Dermis blood vessel endothelial cell (primary cell): ENCODE data around the gene HSD3B1. TPM values are rescaled to one million over a fixed set of nuclear protein-coding genes. Genes with fewer than 3 reads are reported as not detected.
"Not testable (repeated sequence)": the region's sequence is repeated elsewhere in the genome, so short reads cannot be mapped to it uniquely, and the experiment has no call there.

Source experiments
- DNase-seq: peaks from one replicate; pipeline ENCODE4 v3.0.0; 2010
- total RNA-seq: library from RNA; depleted of rRNA; stranded (reverse); fragments of >200 nt; gene quantifications from 2 replicates; pipeline ENCODE4 v1.2.3, GENCODE V29; 2014

Gene HSD3B1
- total RNA-seq, 1 donor from 2014 or later = not detected

DNA sequence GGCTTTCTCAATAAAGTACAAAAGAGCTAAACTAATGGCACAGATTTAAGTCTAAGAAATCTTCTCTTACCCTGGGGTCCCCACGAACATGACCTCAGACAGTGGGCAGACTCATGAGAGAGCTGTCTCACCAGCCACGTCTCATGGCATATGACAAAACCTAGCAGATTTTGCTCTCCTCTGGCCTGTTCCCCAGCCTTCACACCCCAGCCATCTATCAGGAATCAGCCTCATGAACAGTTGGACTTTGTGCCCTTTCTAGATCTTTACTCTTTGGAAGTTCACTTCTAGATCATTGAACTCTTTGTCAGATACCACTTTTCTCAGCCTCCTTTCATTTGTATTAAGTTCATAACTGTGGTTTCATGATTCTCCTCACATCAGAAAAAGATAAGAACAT lies 14.2 kb upstream of the HSD3B1 start:
- no peak for DNase-seq

DNA sequence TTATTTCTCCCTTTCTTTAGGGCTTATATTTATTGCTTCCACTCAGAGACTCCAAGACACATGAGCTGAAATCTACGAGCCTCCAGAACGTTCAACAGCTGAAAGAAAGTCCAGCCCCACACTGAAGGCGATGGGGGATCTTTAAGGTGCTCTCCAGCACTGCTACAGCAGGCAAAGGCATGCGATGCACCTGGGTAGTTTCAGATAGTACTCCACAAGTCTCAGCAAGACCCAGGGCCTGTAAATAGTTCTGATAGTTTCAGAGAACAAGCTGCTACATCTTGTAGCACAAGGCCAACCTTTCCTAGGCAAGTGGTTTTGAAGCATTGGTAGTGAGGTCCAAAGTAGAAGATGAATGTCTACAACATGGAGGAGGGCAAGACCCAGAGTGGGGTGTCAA lies 2.2 kb upstream of the HSD3B1 start:
- DNase-seq = no peak

DNA sequence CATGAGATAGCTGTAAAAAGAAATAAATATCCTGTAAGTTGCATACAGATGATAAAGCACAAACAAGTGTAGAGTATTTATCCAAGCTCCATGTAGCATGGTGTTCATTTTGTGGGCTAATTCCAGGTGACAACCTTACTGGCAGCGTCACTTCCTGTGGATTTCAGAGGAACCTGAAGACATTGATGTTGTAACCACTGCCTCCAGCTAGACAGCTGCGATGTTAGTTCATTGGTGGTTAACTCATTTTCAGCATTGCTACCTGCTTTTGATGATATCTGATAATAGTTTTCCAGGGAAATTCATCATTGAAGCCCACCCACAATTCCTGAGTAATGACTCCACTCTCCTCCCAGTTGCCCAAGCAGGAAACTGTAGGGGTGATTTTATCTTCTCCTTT lies 3.0 kb downstream of the HSD3B1 start:
- no peak for DNase-seq

DNA sequence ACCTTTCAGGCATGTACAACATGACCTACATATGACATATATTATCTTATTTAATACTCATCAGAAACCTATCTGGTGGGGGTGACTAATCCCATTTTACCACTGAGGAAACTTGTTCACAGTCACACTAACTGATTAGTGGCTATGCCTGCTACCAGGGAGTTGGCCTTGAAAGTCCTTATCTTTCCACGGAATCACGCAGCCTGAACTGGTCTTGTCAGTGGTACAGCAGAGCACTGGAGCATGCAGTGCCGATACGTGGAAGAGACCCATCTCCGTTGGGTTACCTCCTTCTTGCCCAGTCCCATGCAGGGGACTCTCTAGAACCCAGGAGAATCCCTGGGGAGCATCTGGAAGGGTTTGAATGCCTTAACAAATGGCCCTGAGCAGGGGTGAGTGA lies 8.2 kb downstream of the HSD3B1 start:
- DNase-seq = no peak

DNA sequence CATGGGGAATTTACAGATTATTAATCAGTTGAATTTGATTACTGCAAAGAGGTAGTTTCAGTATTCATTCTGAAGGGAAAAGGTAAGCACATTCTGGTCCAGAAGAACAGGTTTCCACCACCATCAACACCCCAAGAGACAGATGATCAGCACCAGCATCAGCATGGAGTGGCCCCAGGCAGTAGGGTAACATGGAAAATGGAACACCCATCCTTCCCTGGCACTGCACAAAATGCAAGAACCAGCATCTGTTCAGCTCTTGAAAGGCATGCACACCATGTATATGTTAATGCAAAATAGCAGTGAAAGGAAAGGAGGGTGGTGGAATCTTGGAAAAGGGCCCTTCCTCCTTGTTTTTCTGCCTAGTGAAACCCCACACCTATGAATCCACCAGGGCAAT lies 9.2 kb downstream of the HSD3B1 start:
- no peak for DNase-seq

DNA sequence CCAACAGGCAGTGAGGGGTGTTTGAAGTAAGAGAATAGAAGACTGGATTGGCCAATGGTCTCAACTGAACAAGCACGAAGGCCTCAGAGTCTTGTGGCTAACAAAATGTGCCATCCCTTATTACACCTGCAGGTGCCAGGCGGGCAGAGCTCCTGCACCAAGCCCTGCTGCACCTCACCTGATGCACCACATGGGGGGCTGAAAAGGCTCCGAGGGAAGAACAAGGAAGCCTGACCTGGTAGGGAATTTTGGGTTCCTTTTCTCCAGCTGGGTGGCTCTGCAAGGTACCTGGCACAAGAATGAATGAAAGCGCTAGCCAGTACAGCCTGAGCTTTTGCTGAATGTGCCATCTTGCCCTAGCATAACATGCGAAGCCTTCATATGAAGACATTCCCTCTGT lies 9.7 kb downstream of the HSD3B1 start:
- no peak for DNase-seq

DNA sequence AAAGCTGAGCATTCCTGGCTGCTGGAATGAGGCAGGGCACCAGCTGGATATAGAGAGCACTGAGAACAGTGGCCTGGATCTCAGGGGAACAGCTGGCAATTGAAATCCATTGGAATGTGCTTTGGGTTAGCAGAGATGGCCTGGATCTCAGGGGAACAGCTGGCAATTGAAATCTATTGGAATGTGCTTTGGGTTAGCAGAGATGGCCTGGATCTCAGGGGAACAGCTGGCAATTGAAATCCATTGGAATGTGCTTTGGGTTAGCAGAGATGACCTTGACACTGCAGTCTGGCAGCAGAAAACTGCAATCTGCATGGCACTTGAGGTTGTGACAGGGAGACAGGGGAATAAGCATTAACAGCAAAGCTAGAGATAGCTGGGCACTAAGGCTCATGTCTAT lies 10.7 kb downstream of the HSD3B1 start:
- not testable (repeated sequence) for DNase-seq

DNA sequence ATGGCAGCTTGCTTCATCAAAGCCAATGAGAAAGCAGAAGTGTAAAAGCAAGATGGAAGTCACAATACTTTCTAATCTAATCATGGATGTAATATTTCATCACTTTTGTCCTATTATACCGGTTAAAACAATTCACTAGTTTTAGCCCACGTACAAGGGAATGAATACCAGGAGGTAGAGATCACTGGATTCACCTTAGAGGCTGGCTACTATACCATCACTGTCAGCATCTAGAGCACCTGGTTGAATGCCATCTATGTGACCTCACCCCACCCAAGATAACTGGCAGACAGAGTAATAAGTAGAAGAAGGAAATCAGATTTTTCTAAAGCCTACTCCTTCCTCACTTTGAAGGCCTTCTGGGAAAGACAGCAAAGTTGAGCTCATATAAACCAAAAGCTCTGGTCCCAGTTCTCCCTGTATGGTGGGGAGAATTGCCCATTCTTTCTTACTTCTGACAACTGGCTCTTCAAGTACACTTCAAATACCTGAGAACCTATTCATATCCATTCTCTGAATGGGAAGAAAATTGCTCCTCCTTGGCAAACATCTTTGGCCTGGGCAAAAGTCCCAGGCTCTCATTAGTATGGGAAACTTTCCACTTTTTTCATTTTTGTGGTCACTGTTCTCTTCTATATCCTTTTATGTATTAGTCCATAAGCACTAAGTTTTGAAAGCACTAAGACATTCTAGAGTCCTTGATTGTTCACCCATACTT lies 24.8 kb downstream of the HSD3B1 start:
- DNase-seq = no peak

DNA sequence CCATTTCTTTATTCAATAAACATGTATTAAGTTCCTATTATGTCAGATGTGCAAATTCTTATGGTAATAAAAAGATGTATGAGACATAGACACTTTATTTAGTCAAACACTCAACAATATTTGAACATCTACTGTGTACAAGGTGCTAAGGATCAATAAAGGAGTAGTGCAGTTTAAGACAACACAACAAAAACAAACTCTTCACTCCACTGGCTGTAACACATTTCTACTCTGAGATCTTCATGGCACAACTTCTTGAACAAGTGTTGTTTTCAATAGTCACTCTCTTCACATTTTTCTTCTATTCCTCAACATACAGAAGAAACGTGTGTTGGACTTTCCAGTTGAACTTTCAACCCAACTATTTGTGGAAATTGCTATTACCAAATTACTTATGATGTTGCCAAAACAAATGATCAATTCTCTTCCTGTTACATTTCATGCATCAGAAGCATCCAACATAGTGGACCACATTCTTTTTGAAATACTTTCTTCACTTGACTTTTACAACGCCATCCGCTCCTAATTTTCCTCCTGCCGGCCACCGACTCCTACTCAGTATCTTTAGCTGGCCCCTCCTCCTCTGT lies 25.4 kb downstream of the HSD3B1 start:
- no peak for DNase-seq

DNA sequence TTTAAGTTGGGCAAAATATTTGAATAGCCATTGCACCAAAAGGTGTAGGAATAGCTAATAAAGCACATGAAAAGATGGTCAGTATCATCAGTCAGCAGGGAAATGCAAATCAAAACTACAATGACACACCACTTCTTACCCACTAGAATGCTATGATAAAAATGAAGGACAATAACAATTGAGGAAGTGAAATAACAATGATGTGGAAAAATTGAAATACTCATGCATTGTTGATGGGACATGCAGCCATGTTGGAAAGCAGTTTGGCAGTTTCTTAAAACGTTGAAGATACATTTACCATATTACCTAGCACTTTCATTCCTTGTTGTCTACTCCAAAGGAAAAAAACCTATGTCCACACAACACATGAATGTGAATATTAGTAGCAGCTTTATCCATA lies 28.4 kb downstream of the HSD3B1 start:
- DNase-seq = no peak

DNA sequence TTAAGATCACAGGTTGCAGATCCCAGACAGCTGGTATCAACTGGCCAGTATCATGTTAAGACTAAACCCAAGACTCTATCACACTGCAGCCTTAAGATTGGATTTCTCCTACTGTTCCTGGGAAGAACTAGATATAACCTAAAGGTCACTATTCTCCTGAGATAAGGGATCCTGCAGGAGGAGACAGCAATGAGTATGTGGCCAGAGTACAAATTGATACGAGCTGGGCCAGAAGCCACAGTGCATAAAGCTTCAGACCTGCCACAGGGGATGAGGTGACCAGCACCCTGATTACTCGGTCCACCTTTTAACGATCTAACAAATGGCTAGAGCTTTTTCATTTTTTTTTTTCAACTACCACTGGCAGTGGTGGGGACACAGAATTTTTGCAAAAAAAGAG lies 31.0 kb downstream of the HSD3B1 start:
- no peak for DNase-seq

DNA sequence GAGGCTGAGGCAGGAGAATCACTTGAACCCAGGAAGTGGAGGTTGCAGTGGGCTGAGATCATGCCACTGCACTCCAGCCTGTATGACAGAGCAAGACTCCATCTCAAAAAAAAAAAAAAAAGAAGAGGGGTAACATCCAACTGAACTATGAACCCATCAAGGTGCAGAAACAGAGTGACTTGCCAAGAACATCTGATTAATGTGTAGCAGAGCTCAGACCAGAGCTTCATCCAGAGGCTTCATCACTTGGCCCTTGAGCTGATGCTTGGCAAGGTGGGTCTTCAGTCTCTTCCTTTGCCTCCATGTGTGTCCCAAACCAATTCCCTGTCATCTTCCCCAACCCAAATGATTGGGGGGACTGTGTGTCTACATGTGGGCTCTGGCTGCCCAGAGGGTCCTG lies 32.6 kb downstream of the HSD3B1 start:
- DNase-seq = no peak

DNA sequence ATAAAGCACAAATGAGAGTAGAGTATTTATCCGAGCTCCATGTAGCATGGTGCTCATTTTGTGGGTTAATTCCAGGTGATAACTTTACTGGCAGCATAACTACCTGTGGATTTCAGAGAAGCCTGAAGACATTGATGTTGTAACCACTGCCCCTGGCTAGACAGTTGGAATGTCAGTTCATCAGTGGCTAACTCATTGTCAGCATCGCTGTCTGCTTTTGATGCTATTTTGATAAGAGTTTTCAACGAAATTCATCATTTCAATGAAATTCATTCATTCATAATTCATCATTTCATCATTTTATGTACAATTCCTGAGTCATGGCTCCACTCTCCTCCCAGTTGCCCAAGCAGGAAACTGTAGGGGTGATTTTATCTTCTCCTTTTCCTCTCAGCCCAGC lies 34.4 kb downstream of the HSD3B1 start:
- no peak for DNase-seq

DNA sequence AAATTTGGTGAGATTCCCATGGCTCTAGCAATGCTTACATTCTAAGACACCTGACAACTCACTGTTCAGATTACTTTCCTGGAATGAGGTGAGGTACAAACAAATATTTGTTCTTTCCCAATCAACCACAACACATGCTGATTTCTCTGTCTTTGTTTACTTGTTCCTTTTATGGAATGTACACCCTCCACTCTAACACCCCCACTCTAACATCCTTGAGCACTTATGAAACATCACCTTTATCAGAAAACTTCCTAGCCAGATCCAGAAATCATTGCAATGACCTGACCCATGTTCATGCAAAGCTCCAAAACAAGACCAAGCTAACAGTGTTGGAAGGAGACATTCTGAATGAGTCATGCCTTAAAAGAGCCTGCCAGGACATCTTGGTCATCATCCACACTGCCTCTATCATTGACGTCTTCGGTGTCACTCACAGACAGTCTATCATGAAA lies 35.5 kb downstream of the HSD3B1 start:
- DNase-seq = no peak

DNA sequence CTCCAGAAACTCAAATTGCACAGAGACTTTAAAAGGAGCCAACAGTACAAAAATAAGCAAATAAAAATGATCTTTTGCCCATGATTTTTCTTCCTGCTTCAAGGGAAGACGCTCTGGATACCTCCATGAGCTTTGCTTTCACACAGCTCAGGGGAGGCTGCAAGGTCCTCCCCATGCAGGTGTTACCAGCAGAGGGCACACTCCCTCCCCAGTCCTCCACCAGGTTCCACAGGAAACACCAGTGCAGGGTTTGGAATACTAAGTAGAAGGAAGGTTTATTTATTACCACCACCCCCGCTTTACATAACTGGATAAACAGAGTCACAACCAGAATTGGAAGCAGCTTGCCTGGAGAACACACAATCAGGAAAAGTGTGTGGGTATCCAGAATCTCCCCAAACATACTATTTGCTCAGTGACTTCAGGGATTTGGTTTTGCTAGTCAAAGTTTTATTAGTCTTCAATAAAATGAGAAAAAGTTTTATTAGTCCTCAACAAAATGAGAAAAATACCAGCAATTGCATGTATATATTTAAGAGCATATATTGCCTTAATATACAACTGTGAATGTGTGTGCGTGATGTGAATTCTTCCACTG lies 37.3 kb downstream of the HSD3B1 start:
- peak; percentile 16 for DNase-seq

DNA sequence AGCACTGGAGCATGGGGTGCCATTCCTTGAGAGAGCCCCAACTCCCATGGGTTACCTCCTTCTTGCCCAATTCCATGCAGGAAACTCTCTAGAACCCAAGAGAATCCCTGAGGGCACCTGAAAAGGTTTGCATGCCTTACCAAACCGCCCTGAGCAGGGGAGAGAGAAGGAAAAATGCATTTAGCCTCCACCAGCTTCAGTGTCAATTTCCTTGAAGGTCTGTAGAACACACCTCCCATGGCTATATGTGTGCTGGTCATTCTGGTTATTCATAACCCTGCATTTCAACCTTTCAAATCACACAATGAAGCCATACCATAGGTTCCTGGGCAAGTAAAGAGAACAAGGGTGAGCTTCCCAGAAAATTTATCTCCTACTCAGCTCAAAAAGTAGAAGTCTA lies 39.6 kb downstream of the HSD3B1 start:
- no peak for DNase-seq

DNA sequence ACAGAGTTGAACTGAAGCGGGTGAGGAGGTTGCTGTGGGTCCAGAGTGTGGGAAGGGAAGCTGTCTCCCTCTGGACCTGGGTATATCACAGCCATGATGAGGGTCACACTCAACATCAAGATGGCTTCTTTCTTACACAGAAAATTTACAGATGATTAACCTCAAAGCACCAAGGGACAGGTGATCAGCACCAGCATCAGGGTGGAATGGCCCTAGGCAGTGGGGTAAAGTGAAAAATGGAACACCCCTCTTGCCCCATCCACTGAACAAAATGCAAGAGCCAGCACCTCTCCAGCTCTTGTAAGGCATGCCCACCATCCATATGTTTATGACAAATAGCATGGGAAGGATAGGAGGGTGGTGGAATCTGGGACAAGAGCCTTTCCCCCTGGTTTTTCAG lies 40.3 kb downstream of the HSD3B1 start:
- DNase-seq = no peak

DNA sequence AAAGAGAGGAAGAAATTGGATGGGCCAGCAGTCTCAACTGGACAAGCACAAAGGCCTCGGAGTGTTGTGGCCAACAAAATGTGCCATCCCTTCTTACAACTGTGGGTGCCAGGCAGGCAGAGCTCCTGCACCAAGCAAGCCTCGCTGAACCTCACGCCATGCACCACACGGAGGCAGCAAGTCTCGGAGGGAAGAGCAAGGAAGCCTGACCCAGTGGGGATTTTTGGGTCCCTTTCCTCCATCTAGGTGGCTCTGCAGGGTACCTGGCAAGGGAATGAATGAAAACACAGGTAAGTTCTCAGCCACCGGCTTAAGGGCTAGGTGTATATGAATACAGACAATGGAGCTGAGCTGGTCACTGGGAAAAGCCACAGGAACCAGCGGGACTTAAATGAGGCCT lies 40.8 kb downstream of the HSD3B1 start:
- DNase-seq = no peak

DNA sequence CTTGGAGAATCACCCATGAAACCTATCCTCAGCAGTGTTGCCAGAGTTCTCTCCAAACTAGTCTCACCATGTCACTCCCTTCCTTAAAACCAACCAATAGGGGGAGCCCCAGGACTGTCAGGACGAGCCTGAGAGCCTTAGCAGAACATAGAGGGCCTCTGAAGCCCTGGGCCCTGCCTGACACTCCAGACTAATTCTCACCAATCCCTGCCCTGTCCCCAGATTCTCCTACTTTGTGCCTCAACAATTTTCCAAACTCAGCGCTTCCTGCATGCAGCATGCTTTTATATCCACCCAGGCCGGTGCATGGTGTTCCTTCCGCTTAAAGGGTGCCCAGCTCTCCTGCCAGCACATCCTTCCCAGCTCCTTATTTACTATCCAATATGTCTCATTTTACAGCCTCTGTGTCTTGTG lies 42.7 kb downstream of the HSD3B1 start:
- peak; percentile 81 for DNase-seq

DNA sequence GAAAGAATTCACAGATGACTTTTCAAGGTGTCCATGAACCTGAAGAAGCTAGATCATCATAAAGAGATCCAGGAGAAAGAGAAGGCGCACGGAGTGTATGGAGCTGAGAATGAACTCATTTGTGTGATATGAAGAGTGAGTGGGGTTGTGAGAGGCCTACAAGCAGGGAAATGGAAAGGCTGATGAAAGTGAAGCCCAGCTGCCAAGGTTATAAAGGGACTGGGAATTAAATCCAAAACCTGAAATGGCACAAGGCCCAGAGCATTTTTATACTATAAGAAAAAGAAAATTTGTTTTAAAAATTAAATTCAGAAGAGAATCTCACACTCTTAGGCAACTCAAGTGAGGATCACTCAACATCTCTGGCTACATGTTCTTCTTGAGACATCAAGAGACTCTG lies 43.4 kb downstream of the HSD3B1 start:
- DNase-seq = no peak

DNA sequence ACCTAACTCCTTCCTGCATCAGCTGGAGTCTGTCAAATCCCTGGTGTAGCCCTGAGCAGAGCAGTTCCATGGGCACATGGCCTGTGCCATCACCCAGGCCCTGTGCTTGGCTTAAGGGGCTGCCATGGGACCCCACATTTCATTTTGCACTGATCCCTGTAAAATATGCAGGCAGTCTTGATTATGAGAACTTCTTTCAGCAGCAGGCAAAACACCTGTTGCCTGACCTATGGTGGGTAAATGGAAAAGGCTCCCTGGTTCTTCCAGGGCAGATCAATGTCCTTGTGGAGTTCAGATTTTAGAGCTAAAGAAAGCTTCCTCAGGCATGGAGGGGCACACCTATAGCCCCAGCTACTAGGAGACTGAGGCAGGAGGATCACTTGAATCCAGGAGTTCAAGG lies 44.2 kb downstream of the HSD3B1 start:
- no peak for DNase-seq

DNA sequence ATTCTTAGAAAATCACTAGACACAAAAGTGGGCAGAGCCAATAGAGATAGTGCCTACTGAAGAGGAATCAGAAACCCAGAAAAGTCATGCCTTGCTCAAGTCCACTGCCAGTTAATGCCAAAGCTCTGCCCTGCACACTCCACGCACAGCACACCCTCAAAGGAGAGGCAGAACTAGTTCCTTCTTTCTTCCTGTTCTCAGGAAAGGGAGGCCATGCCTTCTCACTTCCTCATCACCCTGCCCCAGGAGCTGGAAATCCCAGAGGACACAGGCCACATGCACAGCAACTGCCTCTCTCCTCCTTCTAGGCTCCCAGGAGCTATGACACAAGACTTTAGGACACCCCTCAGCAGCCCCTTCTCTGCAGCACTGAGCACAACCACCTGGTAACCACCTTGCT lies 45.6 kb downstream of the HSD3B1 start:
- DNase-seq = not testable (repeated sequence)

DNA sequence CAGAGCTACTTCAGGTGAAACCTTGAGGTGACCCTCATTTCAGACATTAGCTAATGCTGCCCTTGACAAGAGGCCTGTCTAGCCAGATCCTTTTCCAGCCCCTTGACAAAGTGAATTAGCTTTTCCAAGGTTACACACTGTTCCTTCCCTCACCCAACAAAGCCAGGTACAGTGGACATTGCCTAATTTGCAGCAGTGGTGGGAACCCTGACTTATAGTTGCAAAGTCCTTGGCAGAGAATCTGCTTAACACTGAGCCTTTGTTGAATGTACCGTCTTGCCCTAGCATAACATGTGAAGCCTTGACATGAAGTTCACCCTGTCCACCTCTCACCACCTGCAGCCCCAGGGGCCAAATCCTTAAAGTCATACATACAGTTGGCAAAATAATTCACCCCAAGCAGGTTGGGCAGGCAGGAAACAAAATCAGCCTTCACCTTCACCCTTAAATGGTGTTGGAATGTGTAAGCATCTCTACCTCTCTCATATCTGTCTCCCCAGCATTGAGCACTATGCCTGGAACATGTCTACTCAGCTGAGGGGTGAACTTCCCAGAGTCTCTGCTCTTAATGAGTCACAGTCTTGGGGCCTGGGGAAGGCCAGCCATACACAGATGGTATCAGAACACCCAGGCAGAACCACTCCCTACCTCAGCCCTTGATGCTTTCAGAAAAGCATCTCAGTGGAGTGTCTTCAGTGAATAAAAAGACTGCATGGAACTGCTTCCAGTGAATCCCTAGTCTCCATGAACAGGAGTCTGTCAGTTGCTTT lies 46.5 kb downstream of the HSD3B1 start:
- not testable (repeated sequence) for DNase-seq

DNA sequence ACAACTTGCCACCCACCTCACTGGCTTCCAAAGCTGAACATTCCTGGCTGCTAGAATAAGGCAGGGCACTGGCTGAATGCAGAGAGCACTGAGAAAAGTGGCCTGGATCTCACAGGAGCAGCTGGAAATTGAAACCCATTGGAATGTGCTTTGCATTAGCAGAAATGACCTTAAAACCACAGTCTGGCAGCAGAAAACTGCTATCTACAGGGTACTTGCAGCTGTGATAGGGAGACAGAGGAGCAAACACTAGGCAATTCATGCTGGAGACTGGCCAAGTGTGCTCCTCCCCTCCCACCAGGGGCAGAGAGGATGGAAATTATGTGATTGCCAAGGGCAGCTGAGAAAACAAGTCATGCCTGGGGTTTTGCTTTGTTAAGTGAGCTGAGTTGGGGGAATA lies 47.2 kb downstream of the HSD3B1 start:
- DNase-seq = peak; percentile 59
